SU-DHL-6 (cell line): ENCODE measurements around the gene AKT1.

Experiments used
- H2AFZ ChIP-seq: fragments of 200-600 bp; sonication (generic); 2 replicates; pipeline ENCODE4 v1.6.1; 2014; ENCODE audit warnings: low read depth, mild to moderate bottlenecking, moderate library complexity, mixed read lengths, antibody characterized with exemption, low read length; ENCODE audit not compliant: severe bottlenecking
- H3F3A ChIP-seq: fragments of 200-600 bp; shearing (Covaris generic); 2 replicates; pipeline ENCODE4 v1.6.0; 2016; ENCODE audit warnings: antibody characterized with exemption, mild to moderate bottlenecking; ENCODE audit not compliant: insufficient read depth
- H3K27ac ChIP-seq: fragments of 200-600 bp; sonication (generic); 2 replicates; pipeline ENCODE4 v1.5.1; 2016; ENCODE audit warnings: low read depth, mild to moderate bottlenecking, low read length, moderate library complexity, mixed read lengths
- H3K27me3 ChIP-seq: fragments of 200-600 bp; sonication (generic), shearing (Covaris generic); 2 replicates; pipeline ENCODE4 v1.6.0; 2014; ENCODE audit warnings: mild to moderate bottlenecking, low read length
- H3K36me3 ChIP-seq: fragments of 200-600 bp; sonication (generic); 2 replicates; pipeline ENCODE4 v1.6.1; 2014; ENCODE audit warnings: mild to moderate bottlenecking, low read length, mixed read lengths
- H3K4me2 ChIP-seq: fragments of 300-600, 200-600 bp; shearing (Covaris generic), sonication (generic); 2 replicates; pipeline ENCODE4 v1.6.0; 2014; ENCODE audit warnings: low read length, low read depth, mild to moderate bottlenecking; ENCODE audit not compliant: poor library complexity, severe bottlenecking
- H3K4me3 ChIP-seq: fragments of 200-600 bp; sonication (generic); 2 replicates; pipeline ENCODE4 v1.5.1; 2014; ENCODE audit warnings: antibody characterized with exemption, low read length, mild to moderate bottlenecking, mixed read lengths; ENCODE audit not compliant: insufficient read depth, poor library complexity, severe bottlenecking
- H3K79me2 ChIP-seq: fragments of 200-600 bp; sonication (generic); 2 replicates; pipeline ENCODE4 v1.6.1; 2014; ENCODE audit warnings: mild to moderate bottlenecking, low read length, moderate library complexity; ENCODE audit not compliant: insufficient read depth
- H3K9ac ChIP-seq: fragments of 200-600 bp; sonication (generic); 2 replicates; pipeline ENCODE4 v1.7.0; 2014; ENCODE audit warnings: mild to moderate bottlenecking, low read length
- H3K9me2 ChIP-seq: fragments of 200-600 bp; sonication (generic); replicated peaks from 2 replicates; pipeline ENCODE4 v1.6.1; 2014; ENCODE audit warnings: low read length; ENCODE audit not compliant: insufficient read depth
- H3K9me3 ChIP-seq: fragments of 200-600 bp; sonication (generic); 2 replicates; pipeline ENCODE4 v1.6.1; 2014; ENCODE audit warnings: low read length, mixed read lengths; ENCODE audit not compliant: insufficient read depth
- H4K20me1 ChIP-seq: fragments of 200-600 bp; sonication (generic); 2 replicates; pipeline ENCODE4 v1.6.1; 2014; ENCODE audit warnings: low read depth, mild to moderate bottlenecking, antibody characterized with exemption, low read length, moderate library complexity, mixed read lengths
- EZH2phosphoT487 ChIP-seq: fragments of 200-600 bp; sonication (generic), shearing (Covaris generic); conservative IDR thresholded peaks from 2 replicates; pipeline ENCODE4 v1.6.1; 2018; ENCODE audit warnings: mild to moderate bottlenecking, antibody characterized with exemption, low read length, moderate library complexity, mixed read lengths
- TF ChIP-seq, protein P1 (sequence below): fragments of 200-600 bp; sonication (generic); IDR thresholded peaks from one replicate; pipeline ENCODE4 v1.5.1; 2017; ENCODE audit warnings: antibody characterized with exemption, mild to moderate bottlenecking, low read length, moderate library complexity; ENCODE audit not compliant: insufficient read depth, poor library complexity, severe bottlenecking

Gene AKT1

GRCh38 chr14:104798300-104799243, 3.0 kb upstream of the AKT1 start:
- Histone ChIP-seq H3K27me3 (no peaks in the 10 kb centered on the region), H3K9me3 (no peaks in the 10 kb centered on the region), H3K27ac (no peak overlapping the region), H3K4me3 (no peak overlapping the region), H2AFZ (no peak overlapping the region), H4K20me1 (no peaks in the 10 kb centered on the region), H3K4me2 (no peak overlapping the region), H3K79me2 (peaks cover 8% of the 10 kb centered on the region; the same call in 1 of the 2 replicates), H3K9me2 (no peaks in the 10 kb centered on the region), H3K9ac (no peak overlapping the region), H3F3A (peaks cover 19% of the 10 kb centered on the region), H3K36me3 (no peaks in the 10 kb centered on the region)
- TF ChIP-seq, protein P1, sequence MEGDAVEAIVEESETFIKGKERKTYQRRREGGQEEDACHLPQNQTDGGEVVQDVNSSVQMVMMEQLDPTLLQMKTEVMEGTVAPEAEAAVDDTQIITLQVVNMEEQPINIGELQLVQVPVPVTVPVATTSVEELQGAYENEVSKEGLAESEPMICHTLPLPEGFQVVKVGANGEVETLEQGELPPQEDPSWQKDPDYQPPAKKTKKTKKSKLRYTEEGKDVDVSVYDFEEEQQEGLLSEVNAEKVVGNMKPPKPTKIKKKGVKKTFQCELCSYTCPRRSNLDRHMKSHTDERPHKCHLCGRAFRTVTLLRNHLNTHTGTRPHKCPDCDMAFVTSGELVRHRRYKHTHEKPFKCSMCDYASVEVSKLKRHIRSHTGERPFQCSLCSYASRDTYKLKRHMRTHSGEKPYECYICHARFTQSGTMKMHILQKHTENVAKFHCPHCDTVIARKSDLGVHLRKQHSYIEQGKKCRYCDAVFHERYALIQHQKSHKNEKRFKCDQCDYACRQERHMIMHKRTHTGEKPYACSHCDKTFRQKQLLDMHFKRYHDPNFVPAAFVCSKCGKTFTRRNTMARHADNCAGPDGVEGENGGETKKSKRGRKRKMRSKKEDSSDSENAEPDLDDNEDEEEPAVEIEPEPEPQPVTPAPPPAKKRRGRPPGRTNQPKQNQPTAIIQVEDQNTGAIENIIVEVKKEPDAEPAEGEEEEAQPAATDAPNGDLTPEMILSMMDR = no peak
- no peak for TF ChIP-seq EZH2phosphoT487

DNA sequence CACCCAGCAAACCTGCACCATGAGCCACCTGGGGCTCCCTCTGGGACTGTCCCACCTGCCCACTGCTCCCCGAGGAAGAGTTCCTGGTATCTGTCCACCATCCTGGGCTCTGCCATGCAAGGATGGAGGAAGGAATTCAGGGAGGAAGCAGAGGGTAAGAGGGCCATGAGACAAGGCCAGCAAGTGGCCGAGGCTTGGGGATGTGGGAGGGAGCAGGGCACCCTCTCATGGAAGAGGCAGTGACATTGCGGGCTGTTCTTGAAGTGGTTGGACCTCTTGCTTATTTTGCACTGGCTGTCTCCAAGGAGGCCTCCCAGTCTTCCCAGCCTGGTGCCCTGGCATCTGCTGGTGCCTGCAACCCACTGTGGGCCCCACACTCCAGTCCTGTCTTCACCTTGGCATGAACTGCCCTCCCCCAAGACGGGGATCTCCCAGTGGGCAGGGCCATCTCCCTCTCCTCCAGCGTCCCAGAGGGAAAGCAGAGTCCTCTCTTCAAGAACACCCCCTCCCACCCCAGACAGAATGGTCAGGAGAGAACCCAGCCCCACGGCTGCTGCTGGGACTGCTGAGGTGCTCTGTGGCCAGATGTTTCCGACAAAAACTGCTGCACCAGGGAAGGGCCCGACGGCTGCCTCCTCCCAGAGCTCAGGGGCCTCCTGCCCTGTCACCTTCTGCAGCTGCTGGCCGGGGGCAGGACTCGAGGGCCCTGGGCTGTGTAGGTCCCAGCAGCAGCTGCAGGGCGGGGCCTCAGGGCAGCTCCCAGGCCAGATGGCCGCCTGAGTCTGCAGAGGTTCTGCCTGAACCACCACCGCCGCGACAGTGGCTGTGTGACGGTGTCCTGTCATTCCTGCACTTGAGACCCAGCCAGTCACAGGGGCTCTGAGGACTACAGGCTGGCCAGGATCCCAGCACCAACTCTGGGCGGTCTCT, 1.8 kb upstream of the AKT1 start:
- Histone ChIP-seq H3K27me3 (no peaks in the 10 kb centered on the region), H3K27ac (no peak overlapping the region), H3K9me3 (no peaks in the 10 kb centered on the region), H3K9ac (no peak overlapping the region), H3K4me3 (no peak overlapping the region), H3K9me2 (no peaks in the 10 kb centered on the region), H2AFZ (no peak overlapping the region), H3K4me2 (no peak overlapping the region), H3F3A (peaks cover 19% of the 10 kb centered on the region), H3K36me3 (no peaks in the 10 kb centered on the region), H3K79me2 (peaks cover 8% of the 10 kb centered on the region; the same call in 1 of the 2 replicates), H4K20me1 (no peaks in the 10 kb centered on the region)
- no peak for TF ChIP-seq EZH2phosphoT487
- TF ChIP-seq, protein P1 = no peak

DNA sequence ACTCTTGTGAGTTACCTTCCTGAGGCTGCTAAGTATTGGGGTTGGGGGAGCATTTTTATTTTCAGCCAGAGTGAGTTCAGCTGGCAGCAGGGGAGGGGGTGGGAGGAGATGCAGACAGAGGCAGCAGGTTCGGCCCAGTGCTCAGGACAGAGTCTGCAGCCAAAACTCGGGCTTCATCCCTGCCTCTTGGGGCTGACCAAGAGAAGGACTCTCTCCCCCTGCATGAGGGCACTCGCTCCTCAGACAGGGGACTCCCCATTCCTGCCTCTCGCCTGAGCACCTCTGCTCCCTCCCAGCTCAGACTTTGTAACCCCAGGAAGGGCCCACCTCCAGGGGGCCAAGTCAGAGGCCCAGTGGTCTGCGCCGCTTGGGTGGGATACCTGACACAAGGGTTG, 1.1 kb upstream of the AKT1 start:
- no peak overlapping the region for H2AFZ ChIP-seq
- H3K9me3 ChIP-seq = no peaks in the 10 kb centered on the region
- H4K20me1 ChIP-seq = no peaks in the 10 kb centered on the region
- H3K4me2 ChIP-seq = no peak overlapping the region
- H3K27ac ChIP-seq = no peak overlapping the region
- H3K4me3 ChIP-seq = no peak overlapping the region
- no peaks in the 10 kb centered on the region for H3K9me2 ChIP-seq
- no peaks in the 10 kb centered on the region for H3K36me3 ChIP-seq
- TF ChIP-seq, protein P1 = no peak
- H3K79me2 ChIP-seq = peaks cover 8% of the 10 kb centered on the region; the same call in 1 of the 2 replicates
- H3K9ac ChIP-seq = no peak overlapping the region
- peaks cover 19% of the 10 kb centered on the region for H3F3A ChIP-seq
- H3K27me3 ChIP-seq = no peaks in the 10 kb centered on the region
